Skin of body (tissue), 2 donors: ENCODE data around the gene IFT122. TPM values are rescaled to one million over a fixed set of nuclear protein-coding genes. Genes with fewer than 3 reads are reported as not detected.
A peak's percentile ranks its signal among the peaks of the same experiment; 100 is the strongest.
"Not testable (repeated sequence)": the region's sequence is repeated elsewhere in the genome, so short reads cannot be mapped to it uniquely, and the experiment has no call there.

Experiments
- DNase-seq: peaks from one replicate; lab custom pipeline; 2025; lab: John Stamatoyannopoulos, UW
- total RNA-seq: library from RNA; depleted of rRNA; stranded (reverse); fragments of >200 nt; gene quantifications from one replicate; pipeline ENCODE4 v1.2.3, GENCODE V29; 2014

Gene IFT122
- total RNA-seq, 1 donor from 2014 or later: 51.4 TPM

DNA sequence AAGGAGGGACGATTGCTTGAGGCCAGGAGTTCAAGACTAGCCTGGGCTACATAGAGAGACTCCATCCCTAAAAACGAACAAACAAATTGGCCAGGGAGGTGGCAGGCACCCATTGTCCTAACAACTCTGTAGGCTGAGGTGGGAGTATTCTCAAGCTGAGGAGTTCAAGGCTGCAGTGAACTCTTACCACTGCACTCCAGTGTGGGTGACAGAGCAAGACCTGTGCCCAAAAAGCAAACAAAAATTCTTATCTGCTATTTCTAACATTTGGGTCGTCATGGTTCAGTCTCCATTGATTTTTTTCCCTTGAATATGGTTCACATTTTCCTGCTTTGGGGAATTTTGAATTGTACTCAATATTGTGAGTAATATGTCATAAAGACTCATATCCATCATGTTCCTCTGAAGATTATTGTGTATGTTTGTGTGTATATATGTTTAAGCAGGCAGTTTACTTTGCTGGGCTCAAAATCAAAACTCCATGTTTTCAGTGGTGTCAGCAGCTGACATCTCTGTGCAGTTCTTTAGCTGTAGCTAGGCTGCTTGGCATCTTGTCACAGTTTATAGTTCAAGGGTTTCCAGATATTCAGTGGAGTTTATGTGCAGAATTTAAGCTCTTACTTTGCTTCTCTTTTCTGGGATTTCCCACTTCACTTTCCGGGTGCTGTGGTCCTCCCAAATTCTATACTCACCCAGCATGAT, 33.2 kb downstream of the IFT122 start:
- DNase-seq: no peak

GRCh38 chr3:129473769-129474152, 33.7 kb downstream of the IFT122 start:
- no peak for DNase-seq

DNA sequence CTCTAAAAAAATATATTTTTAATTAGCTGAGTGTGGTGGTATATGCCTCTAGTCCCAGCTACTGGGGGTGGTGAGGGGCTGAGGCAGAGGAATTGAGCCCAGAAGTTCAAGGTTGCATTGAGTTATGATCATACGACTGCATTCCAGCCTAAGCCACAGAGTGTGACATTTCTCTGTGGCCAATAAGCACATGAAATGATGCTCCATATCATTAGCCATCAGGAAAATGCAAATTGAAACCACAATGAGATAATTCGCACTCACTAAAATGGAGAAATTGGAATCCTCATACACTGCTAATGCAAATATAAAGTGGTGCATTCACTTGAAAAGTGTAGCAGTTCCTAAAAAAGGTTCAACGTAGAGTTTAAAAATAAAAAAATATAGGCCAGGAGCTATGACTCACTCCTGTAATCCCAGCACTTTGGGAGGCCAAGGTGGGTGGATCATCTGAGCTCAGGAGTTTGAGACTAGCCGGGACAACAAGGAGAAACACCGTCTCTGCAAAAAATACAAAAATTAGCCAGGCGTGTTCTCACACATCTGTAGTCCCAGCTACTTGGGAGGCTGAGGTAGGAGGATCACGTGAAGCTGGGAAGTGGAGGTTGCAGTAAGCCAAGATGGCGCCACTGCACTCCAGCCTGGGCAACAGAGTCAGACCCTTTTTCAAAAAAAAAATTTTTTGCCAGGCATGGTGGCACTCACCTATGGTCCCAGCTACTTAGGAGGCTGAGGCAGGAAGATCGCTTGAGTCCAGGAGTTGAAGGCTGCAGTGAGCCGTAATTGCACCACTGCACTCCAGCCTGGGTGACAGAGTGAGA, 35.2 kb downstream of the IFT122 start:
- DNase-seq: no peak

DNA sequence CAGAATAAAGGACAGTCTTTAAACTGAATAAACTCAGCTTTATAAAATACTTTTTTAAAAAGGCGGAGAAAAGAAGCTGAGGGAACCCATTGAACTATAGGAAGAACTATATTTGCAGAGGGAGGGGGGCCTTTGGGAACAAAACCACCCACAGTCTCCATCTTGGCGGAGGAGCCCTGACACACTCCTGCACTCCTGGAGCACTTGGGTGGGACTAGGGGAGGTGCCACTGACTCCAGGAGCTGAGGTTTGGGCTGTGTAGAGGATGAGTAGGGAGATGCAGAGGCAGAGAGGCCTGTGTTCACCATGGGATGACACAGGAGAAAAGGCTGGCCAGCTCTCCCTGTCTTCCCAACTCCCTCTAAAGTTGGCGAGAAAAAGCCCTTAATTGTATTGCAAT, 35.8 kb downstream of the IFT122 start:
- no peak for DNase-seq

DNA sequence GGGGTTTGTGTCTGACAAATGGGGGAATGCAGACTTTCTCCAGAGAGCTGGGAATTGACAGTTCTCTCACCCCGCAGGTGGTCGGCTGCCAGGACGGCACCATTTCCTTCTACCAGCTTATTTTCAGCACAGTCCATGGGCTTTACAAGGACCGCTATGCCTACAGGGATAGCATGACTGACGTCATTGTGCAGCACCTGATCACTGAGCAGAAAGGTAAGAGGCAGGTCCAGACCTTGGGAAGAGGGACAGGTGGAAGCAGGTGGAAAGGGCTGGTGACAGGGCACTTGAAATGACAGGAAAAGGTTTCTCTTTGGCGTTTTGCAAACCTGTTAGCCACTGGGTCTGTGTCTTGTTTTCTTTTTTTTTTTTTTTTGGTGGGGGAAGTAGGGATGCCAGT, 36.6 kb downstream of the IFT122 start:
- no peak for DNase-seq

GRCh38 chr3:129481225-129481765, 41.3 kb downstream of the IFT122 start:
- not testable (repeated sequence) for DNase-seq

DNA sequence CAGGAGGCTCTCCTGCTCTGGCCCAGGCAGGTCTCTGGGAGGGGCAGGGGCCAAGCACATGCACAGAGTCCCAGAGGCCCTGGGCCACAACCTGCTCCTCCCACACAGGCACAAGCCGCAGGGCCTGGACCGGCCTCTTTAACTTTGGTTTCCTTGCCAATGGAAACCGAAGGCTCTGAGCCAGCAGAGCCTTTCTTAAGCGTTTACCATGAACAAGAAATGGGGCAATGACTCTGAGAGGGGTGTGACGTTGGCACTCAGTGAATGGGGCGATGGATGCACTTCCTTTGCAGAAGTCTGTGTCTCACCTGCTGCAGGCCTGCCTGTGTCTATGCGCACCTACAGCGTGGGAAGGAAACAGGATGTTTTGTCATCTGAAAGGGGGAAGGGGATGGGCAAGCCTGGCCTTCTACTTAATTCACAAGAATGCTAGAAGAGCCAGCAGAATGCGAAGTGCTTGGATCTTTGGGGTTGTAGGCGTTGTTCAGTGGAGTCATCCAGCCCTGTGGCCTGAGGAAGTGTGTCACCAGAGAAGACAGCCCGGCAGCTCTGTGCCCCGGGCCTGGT, 41.8 kb downstream of the IFT122 start:
- DNase-seq: no peak

DNA sequence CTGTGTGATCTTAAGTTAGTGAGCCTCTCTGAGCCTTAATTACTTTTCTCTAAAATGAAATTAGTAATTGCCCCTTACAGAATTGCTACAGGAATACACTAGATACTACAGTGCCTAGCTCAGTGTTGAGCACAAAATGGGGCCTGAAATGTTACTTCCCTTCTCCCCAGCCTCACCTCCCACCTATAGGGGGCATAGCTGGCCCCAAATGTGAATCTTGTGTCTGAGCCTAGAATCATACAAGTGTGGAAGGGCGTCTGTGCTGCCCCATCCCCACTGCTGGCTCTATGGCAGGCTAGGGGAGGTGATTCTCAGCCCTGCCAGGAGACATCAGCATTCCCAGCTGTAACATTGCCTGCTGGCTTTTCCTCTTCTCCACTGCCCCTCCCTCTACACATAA, 42.7 kb downstream of the IFT122 start:
- DNase-seq: no peak

- no peak for DNase-seq
Measured at GRCh38 chr3:129483870-129484269, 43.8 kb downstream of the IFT122 start.

DNA sequence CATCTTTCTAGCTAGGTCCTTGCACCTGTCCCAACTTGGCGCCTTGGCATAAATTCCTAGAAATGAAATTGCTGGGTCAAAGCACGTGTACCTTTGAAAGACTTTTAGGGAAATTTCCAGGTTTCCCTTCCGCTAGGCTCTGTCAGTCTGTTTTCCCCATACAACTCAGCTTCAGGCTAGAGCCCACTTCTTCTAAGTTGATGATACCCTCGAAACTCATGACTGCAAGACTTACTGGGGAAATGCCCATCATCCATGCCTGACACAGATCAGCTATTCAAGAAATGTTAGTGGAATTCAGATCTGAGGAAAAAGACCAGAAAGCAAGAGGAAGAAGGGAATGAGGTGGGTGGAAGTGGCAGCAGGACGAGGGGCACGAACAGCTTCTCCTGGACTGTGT, 45.1 kb downstream of the IFT122 start:
- DNase-seq: not testable (repeated sequence)

DNA sequence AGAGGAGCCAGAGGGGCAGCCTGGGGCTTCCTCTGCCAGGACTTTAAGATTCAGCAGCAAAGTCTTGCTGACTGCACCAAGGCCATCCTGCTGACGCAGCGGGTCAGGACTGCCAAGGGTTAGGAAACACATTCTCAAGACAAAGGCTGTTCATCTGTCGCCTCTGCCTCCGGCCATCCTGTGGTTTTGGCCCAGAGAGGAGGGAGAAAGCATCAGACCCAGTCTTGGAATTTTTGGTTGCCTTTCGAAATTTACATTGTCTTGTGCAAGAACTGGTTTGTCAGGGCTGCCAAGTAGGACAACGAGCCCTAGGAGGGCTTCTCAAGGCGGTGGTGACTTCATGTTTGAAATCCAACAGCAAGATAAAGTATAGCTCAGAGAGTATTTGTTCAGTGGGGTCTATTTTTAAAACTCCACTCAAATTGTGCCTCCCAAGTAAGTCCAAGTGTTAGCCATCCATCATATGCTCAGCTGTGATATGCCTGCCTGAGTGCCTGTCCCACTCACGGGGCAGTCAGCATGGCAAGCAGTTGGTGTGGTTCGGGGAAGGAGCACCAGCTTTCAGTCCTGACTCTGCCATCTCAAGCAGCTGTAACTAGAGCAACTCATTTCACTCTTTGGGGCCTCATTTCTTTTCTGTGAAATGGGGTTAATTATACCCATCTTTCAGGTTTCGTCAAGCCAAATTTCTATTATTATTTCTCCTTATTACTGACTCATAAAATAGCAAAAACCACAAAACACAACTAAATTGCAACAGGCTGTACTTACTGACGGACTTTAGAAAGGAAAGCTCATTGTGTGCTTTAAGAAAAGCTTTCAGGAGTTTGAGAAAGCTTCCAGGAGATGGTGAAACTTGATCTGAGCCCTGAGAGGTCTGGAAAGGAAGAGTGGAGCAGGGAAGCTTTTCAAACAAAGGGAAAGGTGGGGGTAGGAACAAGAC, 46.0 kb downstream of the IFT122 start:
- DNase-seq: no peak

- DNase-seq: no peak
Measured at GRCh38 chr3:129486664-129487035, 46.6 kb downstream of the IFT122 start.

DNA sequence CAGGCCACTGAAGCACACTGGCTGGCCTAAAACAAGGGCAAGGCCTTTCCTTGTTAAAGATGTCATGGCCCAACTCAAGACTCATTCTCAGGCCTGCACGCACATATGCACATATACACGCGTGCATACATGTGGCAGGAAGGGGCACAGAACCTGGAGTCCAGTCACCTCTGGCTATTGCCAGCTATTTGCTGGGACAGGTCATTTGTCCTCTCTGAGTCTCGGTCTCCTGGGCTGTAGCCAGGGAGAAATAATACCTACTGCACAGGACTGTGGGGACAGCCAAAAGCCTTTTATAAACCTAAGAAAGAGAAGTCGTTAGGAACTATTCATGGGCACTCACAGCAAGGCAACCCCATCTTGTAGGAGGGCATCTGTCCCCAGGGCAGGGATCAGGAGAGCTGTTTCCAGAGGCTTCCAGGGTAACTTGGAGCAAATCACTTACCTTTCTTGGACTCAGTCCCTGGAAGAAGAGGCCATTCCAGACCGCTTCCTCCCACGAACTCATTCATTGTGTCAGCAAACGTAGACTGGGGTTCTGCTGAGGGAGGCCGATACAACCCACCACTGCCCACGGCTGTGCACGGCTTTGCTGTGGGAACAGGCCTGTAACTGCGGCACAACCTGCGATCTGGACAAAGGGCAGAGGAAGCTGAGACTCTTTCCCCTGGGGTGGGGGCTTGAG, 47.3 kb downstream of the IFT122 start:
- no peak for DNase-seq

- DNase-seq: not testable (repeated sequence)
Measured at GRCh38 chr3:129487868-129488335, 47.9 kb downstream of the IFT122 start.

- DNase-seq: not testable (repeated sequence)
Measured at GRCh38 chr3:129489258-129489657, 49.2 kb downstream of the IFT122 start.

GRCh38 chr3:129490273-129490675, 50.2 kb downstream of the IFT122 start:
- peak; percentile 80 for DNase-seq

DNA sequence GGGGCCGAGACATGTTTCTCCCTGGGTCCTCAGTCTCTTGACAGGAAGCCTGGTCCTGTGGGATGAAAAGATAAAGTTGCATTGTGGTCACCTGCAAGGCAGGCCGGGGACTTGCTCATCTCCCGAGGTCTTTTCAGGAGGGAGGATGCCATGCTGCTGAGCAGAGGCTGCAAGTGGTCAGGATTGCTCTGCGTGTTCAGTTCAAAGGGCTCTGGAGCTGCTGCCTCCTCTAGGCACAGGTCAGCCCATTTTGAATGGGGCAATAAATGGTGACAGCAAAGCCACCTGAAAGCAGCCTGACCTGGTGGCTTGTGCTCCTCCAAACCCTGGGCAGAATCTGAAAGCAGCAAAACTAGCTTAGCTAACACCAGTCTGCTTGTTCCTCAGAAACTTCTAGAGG, 51.1 kb downstream of the IFT122 start:
- DNase-seq: not testable (repeated sequence)

DNA sequence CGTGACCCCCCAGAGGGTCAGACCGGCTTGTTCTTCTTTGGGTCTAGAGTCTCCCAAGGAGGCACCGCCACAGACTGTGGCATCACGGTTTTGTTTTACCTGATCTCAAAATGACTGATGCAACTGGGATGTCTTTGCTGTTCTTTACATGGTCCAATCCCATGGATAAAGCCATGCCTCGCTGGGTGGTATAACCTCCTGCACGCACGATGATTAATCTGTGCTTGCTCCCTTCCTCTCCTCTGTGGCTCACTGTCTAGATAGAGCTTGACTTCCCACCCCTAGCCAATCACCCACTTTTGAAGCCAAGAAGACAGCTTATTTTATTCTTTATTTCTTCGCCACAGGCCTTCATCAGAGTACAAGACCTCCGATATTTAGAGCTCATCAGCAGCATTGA, 51.8 kb downstream of the IFT122 start:
- DNase-seq: no peak

DNA sequence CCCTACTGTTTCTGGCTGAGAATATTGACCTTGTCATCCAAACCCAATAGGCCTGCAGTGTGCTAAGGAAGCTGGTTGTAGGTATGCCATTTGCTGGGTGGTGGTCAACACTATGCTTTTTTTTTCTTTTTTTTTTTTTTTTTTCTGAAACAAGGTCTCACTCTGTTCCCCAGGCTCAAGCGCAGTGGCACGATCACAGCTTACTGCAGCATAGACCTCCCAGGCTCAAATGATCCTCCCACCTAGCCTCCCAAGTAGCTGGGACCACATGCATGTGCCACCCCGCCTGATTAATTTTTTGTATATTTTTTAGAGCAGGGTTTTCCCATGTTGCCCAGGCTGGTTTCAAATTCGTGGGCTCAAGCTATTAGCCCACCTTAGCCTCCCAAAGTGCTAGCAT, 52.7 kb downstream of the IFT122 start:
- no peak for DNase-seq

DNA sequence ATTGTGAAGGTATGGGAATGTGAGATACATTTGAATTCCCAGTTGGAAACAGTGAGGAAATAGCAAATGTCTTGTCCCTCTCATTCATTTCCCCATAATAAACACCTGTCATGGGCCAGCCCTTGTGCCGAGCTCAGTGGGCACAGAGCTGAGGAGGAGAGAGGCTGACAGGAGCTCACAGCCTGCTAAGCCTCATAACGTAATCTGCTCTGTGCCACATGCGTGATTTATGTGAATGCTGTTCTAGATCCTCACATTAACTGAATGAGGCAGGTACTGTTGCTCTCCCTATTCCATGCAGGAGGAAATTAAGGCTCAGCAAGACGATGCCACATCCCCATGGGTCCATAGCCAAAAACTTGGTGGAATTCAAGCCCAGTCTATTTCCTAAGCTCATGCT, 53.2 kb downstream of the IFT122 start:
- DNase-seq: no peak
